GM18520 (cell line): ENCODE measurements around the gene TLE5.

Experiments
- ATAC-seq: cut with Tn5 transposase; IDR thresholded peaks from one replicate; pipeline ENCODE4 v1.9.1; 2021; ENCODE audit not compliant: unreplicated experiment

Gene TLE5

GRCh38 chr19:3003046-3003445 lies 59.2 kb downstream of the TLE5 start:
- no peak for ATAC-seq
